ENCODE data around the gene CCBE1.

The CCBE1 gene

DNA sequence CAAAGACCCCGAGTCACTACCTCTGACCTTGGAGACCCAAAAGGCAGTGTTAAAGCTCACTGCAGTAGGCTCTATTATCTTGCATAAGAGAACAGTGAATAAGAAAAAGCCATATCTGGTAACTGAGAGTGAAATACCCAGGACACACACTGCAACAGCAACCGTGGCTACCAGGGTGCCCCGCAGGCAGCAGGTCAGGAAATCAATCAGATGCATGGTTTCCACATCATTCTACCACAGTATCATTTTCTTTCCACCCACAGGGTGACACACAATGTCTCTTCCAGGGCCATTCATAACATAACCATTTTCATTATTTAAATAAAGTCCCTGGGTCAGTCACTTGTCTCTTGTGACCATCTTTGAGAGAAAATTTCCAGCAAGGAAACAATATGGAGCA, 131.3 kb downstream of the CCBE1 start:
- DNase-seq = no peak

GRCh38 chr18:59564561-59564960, 132.7 kb downstream of the CCBE1 start:
- DNase-seq = no peak

- no peak for DNase-seq
These were observed 133.9 kb downstream of the CCBE1 start for GRCh38 chr18:59563176-59563785.

DNA sequence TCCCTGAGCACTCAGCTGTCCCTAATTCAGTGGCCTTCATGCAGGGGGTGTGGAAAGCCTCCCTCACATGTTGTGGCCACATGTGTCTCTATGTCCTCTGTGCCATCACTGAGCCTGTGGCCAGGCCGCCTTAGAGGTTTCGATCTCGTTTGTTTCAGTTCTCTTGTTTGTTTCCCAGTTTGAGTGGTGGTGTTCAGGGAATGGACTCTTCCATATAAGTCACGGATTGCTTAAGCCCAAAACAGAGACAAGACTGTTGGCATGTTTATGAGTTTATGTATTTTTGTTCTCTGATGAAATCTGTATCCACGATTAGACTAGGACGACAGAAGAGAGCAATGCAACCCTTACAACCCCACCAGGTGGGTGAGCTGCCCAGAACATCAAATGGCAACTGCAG, 134.5 kb downstream of the CCBE1 start:
- DNase-seq = no peak

DNA sequence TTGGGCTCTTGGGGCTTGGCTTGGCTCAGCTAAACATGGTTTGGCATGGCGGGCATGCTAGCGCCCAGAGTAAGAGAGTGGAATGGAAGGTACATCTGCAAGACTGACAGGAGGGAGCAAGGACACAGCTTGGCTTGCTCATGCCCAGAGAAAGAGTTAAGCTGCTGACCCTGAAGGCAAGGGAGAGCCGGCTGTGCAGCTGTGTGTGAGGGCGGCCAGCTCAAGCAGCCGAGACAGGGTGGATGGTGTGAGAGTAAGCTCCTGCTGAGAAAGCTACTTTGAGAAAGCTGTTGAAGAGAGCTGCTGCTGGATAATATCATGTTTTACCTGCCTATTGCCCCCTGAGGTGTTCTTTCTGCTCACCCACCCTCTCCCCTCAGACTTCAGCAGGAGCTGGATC, 135.6 kb downstream of the CCBE1 start:
- DNase-seq = no peak

DNA sequence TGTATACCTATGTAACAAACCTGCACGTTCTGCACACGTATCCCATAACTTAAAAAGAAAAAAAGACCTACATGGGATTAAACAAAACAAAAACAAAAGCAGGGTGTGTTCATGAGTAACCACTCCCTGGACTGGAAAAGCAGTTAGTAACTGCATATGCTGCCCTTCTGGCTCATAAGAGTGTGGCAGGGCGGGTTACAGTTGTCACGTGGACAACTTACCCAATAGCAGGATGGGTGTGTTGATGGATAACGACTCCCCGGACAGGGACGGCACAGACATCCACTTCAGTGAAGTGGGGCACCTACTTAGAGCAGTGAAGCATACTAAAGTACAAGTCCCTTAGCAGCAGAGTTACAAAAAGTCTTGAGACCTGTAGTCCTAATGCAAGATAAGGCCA, 136.7 kb downstream of the CCBE1 start:
- no peak for DNase-seq

- DNase-seq = no peak
These were observed 137.7 kb downstream of the CCBE1 start for GRCh38 chr18:59559528-59559927.

- no peak for DNase-seq
These were observed 141.1 kb downstream of the CCBE1 start for GRCh38 chr18:59555995-59556659.

DNA sequence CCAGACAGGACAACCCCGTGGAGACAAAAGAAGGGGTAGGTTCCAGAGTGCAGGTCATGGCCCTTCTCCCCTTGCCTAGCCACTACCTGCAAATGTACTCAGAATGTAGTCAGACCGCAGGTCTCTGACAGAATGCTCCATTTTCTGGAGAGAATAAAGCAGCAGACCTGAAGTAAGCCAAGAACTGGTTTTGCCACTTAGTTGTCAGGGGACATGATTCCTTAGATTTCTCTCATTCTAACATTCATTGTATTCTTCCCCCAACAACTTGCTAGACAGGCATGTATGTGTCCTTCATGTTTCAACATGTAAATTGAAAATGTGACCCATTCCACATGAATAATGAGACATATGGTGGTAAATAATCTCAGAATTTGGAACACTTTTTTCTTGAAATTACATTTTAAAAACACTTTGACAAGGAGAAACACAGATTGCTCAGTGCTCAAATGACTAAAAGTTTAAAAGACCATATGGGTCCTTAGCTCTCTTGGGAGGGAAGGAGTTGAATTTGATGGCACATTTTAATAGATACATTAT, 142.4 kb downstream of the CCBE1 start:
- DNase-seq = no peak

DNA sequence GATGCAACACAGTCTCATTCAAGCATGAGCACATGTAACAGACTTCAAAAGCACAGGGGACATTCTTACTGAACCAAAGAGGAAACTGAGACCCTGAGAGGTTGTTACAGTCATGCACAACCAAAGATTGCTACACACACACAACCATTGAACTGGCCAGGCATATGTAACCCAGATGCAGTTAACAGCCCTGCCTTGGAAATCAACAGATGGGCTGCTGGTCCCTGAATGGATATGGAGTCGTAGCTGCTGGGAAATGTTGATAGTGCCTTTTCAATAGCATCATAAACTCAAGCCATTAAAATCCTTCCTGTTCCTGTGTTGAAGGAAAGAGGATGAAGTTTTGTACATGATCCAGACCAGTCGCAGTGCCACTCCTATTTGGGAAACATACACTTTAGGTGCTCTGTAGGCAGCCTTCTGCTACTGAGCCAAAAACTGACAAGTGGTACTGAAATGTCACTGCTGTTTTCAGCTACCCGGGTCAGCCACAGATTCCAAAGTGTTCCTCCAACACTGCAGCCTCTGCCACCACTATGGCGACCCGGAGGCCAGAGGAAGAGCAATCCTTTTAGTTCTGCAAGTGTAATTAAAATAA, 143.9 kb downstream of the CCBE1 start:
- no peak for DNase-seq

- DNase-seq = no peak
These were observed 145.2 kb downstream of the CCBE1 start for GRCh38 chr18:59551902-59552635.

GRCh38 chr18:59550174-59550516, 147.1 kb downstream of the CCBE1 start:
- DNase-seq = no peak

- DNase-seq = no peak
These were observed 147.6 kb downstream of the CCBE1 start for GRCh38 chr18:59549503-59550173.

GRCh38 chr18:59547581-59548182, 149.5 kb downstream of the CCBE1 start:
- no peak for DNase-seq

DNA sequence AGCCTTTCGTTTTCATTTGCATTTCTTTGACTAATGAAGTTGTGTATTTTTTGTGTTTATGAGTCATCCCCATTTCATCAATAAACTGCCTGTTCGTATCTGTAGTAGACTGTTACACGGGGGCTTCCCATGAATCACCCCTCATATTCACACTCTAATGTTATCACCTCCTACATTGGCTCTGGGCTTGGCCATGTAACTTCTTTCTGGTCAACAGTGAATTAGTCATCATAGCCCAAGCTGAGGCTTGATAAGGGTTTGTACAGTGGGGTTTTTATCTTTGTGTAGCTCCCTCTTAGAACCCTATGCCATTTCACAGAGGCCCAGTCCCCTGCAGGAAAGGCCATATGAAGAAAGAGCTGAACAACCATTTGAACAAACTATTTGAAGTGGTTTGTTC, 151.0 kb downstream of the CCBE1 start:
- no peak for DNase-seq

GRCh38 chr18:59540780-59541179, 156.4 kb downstream of the CCBE1 start:
- DNase-seq = no peak

DNA sequence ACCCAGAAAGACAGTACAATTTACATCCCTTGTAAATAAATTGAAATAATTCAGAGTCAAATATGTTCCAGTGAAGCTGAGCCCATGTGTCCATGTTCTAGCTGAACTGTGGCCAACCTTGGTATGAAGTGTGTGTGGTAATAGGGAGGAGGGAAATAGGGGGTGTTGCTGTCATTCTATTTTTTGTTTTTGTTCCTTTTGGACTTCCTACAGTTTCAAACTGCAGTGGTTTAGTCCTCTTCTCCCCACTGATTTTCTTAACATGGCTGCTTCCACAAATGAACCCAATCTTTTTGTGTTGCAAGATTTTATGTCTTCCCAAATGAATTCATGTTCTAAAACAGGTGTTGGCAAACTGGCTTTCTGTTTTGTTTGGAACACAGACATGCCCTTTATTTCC, 156.9 kb downstream of the CCBE1 start:
- DNase-seq = no peak

DNA sequence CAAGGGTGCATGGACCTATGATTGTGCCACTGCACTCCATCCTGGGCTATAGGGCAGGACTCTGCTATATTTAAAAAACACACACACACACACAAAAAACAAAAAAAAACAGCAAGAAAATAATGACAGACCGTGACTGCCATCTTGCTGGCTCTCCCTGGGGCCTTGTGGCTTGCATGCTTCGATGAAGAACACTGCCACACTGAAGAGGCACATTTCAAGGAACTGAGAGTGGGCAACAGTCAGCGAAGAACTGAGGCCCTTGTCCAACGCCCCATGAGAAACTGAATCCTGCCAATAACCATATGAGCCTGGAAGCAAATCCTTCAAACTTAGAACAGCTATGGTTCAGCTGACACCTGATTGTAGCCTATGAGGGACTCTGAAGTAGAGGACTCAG, 158.1 kb downstream of the CCBE1 start:
- no peak for DNase-seq

- DNase-seq = no peak
These were observed 159.6 kb downstream of the CCBE1 start for GRCh38 chr18:59537579-59537978.

- DNase-seq = no peak
These were observed 161.1 kb downstream of the CCBE1 start for GRCh38 chr18:59536166-59536565.

GRCh38 chr18:59535055-59535454, 162.2 kb downstream of the CCBE1 start:
- no peak for DNase-seq

DNA sequence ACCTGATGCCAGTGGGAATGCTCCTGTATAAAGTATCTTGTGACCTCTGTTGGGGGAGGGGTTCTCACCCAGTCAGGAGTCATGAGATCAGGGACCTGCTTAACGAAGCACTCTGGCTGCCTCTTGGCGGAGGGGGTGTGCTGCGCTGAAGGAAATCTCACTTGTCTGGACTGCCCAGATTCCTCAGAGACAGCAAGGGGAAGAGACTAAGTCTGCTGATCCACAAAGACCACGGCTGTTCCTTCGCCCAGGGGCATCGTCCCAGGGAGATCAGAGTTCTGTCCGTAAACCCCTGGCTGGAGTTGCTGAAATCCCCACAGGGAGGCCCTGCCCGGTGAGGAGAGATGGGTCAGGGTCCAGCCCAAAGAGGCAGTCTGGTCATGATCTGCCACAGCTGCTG, 168.4 kb downstream of the CCBE1 start:
- no peak for DNase-seq
